ENCODE data around the gene PRDM15.

DNA sequence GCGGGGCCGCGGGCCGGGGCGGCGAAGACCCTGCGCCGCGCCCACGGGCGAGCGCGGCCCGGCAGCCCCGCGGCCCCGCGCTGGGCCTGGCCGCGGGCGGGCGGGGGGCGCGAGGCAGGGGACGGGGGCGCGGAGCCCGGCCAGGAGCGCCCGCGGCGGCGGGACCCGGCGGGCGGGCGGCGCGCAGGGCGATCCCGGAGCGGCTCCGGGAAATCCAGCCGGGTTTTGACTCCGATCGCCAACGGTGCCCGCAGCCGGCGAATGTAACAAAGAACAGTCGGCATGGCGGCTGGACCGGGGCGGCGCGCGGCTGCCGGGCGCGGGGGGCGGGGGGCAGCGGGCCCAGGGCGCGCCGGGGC lies 334 bp downstream of the PRDM15 start:
- TF ChIP-seq CTCF (IDR thresholded peaks at IDR 0.05) (no peak), POLR2A (IDR thresholded peaks at IDR 0.05) (no peak)

Measured in esophagus squamous epithelium (tissue), 4 donors.